ENCODE data around the gene FAAH2.
"Not testable (repeated sequence)": the region's sequence is repeated elsewhere in the genome, so short reads cannot be mapped to it uniquely, and the experiment has no call there.

Gene FAAH2

GRCh38 chrX:57380026-57380796 lies 93.7 kb downstream of the FAAH2 start:
- Histone ChIP-seq H3K27me3 (replicated peaks; ENCODE audit: control insufficient read depth, insufficient read depth, low read length) (no peaks in the 10 kb centered on the region), H3K36me3 (ENCODE audit: control insufficient read depth, insufficient read depth, low read length) (no peaks in the 10 kb centered on the region), H3K4me3 (replicated peaks; ENCODE audit: low read depth, low read length) (no peak overlapping the region)
- DNase-seq (ENCODE audit: extremely low read depth, insufficient read length), result peak; percentile 14
- TF ChIP-seq CTCF (IDR thresholded peaks at IDR 0.05; ENCODE audit: insufficient read depth, low read length, poor library complexity, severe bottlenecking), result no peak

- not testable (repeated sequence) for H3K36me3 ChIP-seq (ENCODE audit: control insufficient read depth, insufficient read depth, low read length); H3K27me3 ChIP-seq (replicated peaks; ENCODE audit: control insufficient read depth, insufficient read depth, low read length); H3K4me3 ChIP-seq (replicated peaks; ENCODE audit: low read depth, low read length); DNase-seq (ENCODE audit: extremely low read depth, insufficient read length)
These were observed 107.7 kb downstream of the FAAH2 start for GRCh38 chrX:57394162-57394561.

GRCh38 chrX:57403191-57403590 lies 116.7 kb downstream of the FAAH2 start:
- H3K27me3 ChIP-seq (replicated peaks; ENCODE audit: control insufficient read depth, insufficient read depth, low read length); DNase-seq (ENCODE audit: extremely low read depth, insufficient read length); H3K4me3 ChIP-seq (replicated peaks; ENCODE audit: low read depth, low read length); H3K36me3 ChIP-seq (ENCODE audit: control insufficient read depth, insufficient read depth, low read length): not testable (repeated sequence)

- TF ChIP-seq CTCF (IDR thresholded peaks at IDR 0.05; ENCODE audit: insufficient read depth, low read length, poor library complexity, severe bottlenecking), result no peak
- DNase-seq (ENCODE audit: extremely low read depth, insufficient read length), result no peak
- H3K27me3 ChIP-seq (replicated peaks; ENCODE audit: control insufficient read depth, insufficient read depth, low read length), result no peaks in the 10 kb centered on the region
These were observed 119.6 kb downstream of the FAAH2 start for GRCh38 chrX:57406149-57406548.

GRCh38 chrX:57417827-57418226 lies 131.3 kb downstream of the FAAH2 start:
- no peak for TF ChIP-seq CTCF (IDR thresholded peaks at IDR 0.05; ENCODE audit: insufficient read depth, low read length, poor library complexity, severe bottlenecking)
- Histone ChIP-seq H3K27me3 (replicated peaks; ENCODE audit: control insufficient read depth, insufficient read depth, low read length) (no peaks in the 10 kb centered on the region), H3K36me3 (ENCODE audit: control insufficient read depth, insufficient read depth, low read length) (no peaks in the 10 kb centered on the region), H3K4me3 (replicated peaks; ENCODE audit: low read depth, low read length) (no peak overlapping the region)
- no peak for DNase-seq (ENCODE audit: extremely low read depth, insufficient read length)

More at GRCh38 chrX:57406149-57406548, 119.6 kb downstream of the FAAH2 start:
- no peak overlapping the region for H3K4me3 ChIP-seq (replicated peaks; ENCODE audit: low read depth, low read length)
- H3K36me3 ChIP-seq (ENCODE audit: control insufficient read depth, insufficient read depth, low read length), result no peaks in the 10 kb centered on the region

- TF ChIP-seq CTCF (IDR thresholded peaks at IDR 0.05; ENCODE audit: insufficient read depth, low read length, poor library complexity, severe bottlenecking), result no peak
- DNase-seq (ENCODE audit: extremely low read depth, insufficient read length), result no peak
- Histone ChIP-seq H3K36me3 (ENCODE audit: control insufficient read depth, insufficient read depth, low read length) (no peaks in the 10 kb centered on the region), H3K27me3 (replicated peaks; ENCODE audit: control insufficient read depth, insufficient read depth, low read length) (no peaks in the 10 kb centered on the region), H3K4me3 (replicated peaks; ENCODE audit: low read depth, low read length) (no peak overlapping the region)
These were observed 135.8 kb downstream of the FAAH2 start for GRCh38 chrX:57422289-57422688.

GRCh38 chrX:57422790-57423189 lies 136.3 kb downstream of the FAAH2 start:
- Histone ChIP-seq H3K36me3 (ENCODE audit: control insufficient read depth, insufficient read depth, low read length) (no peaks in the 10 kb centered on the region), H3K27me3 (replicated peaks; ENCODE audit: control insufficient read depth, insufficient read depth, low read length) (no peaks in the 10 kb centered on the region), H3K4me3 (replicated peaks; ENCODE audit: low read depth, low read length) (no peak overlapping the region)
- DNase-seq (ENCODE audit: extremely low read depth, insufficient read length), result no peak
- no peak for TF ChIP-seq CTCF (IDR thresholded peaks at IDR 0.05; ENCODE audit: insufficient read depth, low read length, poor library complexity, severe bottlenecking)
